Endothelial cell of umbilical vein (primary cell): ENCODE results near the gene FOXL1.

Experiments used
- CTCF ChIP-seq, 2 donors: IDR thresholded peaks; 1 replicate in 1 of 2; 2 replicates in 1 of 2; pipeline ENCODE4 v1.5.1; 2011; ENCODE audit warnings: low read length in 2 of 2, mild to moderate bottlenecking in 2 of 2, moderate library complexity in 2 of 2, control low read depth in 1 of 2, inconsistent platforms in 1 of 2, low read depth in 1 of 2; ENCODE audit not compliant: insufficient read depth in 1 of 2; ENCODE audit errors: extremely low read depth in 1 of 2
- EZH2 ChIP-seq: IDR thresholded peaks from 2 replicates; pipeline ENCODE4 v1.6.1; 2012; ENCODE audit warnings: borderline replicate concordance, low read depth, mild to moderate bottlenecking, moderate library complexity, low read length, inconsistent platforms; ENCODE audit not compliant: severe bottlenecking
- FOS ChIP-seq: IDR thresholded peaks from 2 replicates; pipeline ENCODE4 v1.6.1; 2011; ENCODE audit warnings: mild to moderate bottlenecking, low read length, moderate library complexity, borderline replicate concordance; ENCODE audit not compliant: insufficient read depth
- MAX ChIP-seq: IDR thresholded peaks from 2 replicates; pipeline ENCODE4 v1.6.1; 2011; ENCODE audit not compliant: insufficient read depth, insufficient read length
- POLR2A ChIP-seq: IDR thresholded peaks from 2 replicates; pipeline ENCODE4 v1.6.1; 2012; ENCODE audit warnings: low read depth, mild to moderate bottlenecking, control low read depth, low read length
- POLR2AphosphoS5 ChIP-seq: IDR thresholded peaks from 2 replicates; pipeline ENCODE4 v1.6.1; 2012; ENCODE audit warnings: low read depth, mild to moderate bottlenecking, control low read depth, low read length, moderate library complexity; ENCODE audit not compliant: insufficient read depth

DNA sequence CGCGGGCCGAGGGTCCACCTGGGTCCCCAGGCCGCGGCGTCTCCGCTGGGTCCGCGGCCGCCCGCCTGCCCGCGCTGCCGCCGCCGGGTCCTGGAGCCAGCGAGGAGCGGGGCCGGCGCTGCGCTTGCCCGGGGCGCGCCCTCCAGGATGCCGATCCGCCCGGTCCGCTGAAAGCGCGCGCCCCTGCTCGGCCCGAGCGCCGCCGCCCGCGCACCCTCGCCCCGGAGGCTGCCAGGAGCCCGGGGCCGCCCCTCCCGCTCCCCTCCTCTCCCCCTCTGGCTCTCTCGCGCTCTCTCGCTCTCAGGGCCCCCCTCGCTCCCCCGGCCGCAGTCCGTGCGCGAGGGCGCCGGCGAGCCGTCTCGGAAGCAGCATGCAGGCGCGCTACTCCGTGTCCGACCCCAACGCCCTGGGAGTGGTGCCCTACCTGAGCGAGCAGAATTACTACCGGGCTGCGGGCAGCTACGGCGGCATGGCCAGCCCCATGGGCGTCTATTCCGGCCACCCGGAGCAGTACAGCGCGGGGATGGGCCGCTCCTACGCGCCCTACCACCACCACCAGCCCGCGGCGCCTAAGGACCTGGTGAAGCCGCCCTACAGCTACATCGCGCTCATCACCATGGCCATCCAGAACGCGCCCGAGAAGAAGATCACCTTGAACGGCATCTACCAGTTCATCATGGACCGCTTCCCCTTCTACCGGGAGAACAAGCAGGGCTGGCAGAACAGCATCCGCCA lies 11.2 kb upstream of the FOXL1 start:
- TF ChIP-seq CTCF (IDR thresholded peaks at IDR 0.05; ENCODE audit: extremely low read depth in 1 of 2, insufficient read depth in 1 of 2, low read depth in 1 of 2, low read length in 2 of 2): no peak
- no peak for TF ChIP-seq FOS
- TF ChIP-seq POLR2A: no peak
- no peak for TF ChIP-seq EZH2
- no peak for TF ChIP-seq POLR2AphosphoS5
- no peak for TF ChIP-seq MAX
